T-helper 2 cell treated with Interferon-gamma antibody and Interleukin-4, amounts not matched to agents 5 μg/mL and 100 μg/mL, for 36 hours (primary cell): ENCODE results near the gene PMF1.
"Not testable (repeated sequence)": the region's sequence is repeated elsewhere in the genome, so short reads cannot be mapped to it uniquely, and the experiment has no call there.

Source experiments
- DNase-seq: peaks from one replicate; pipeline ENCODE4 v3.0.0; 2021; ENCODE audit warnings: low spot score
- H3K27ac Mint-ChIP-seq: one replicate; pipeline ENCODE4 v1.8.0; 2021; ENCODE audit warnings: mild to moderate bottlenecking, mixed read lengths
- H3K27me3 Mint-ChIP-seq: one replicate; pipeline ENCODE4 v1.8.0; 2021; ENCODE audit warnings: low read depth, mixed read lengths
- H3K36me3 Mint-ChIP-seq: one replicate; pipeline ENCODE4 v1.8.0; 2021; ENCODE audit warnings: low read depth, mixed read lengths
- H3K4me1 Mint-ChIP-seq: one replicate; pipeline ENCODE4 v1.8.0; 2021; ENCODE audit warnings: low read depth, mixed read lengths
- H3K4me3 Mint-ChIP-seq: one replicate; pipeline ENCODE4 v1.8.0; 2022; ENCODE audit warnings: mild to moderate bottlenecking, moderate library complexity, mixed read lengths
- H3K9me3 Mint-ChIP-seq: one replicate; pipeline ENCODE4 v1.8.0; 2021; ENCODE audit warnings: mixed read lengths

PMF1 gene

GRCh38 chr1:156190265-156190664 lies 22.5 kb upstream of the PMF1 start:
- H3K27me3 Mint-ChIP-seq, DNase-seq, H3K4me1 Mint-ChIP-seq, H3K27ac Mint-ChIP-seq, H3K36me3 Mint-ChIP-seq, H3K4me3 Mint-ChIP-seq, H3K9me3 Mint-ChIP-seq: not testable (repeated sequence)

GRCh38 chr1:156191292-156191964 lies 21.4 kb upstream of the PMF1 start:
- H3K36me3 Mint-ChIP-seq, result peaks cover 14% of the 10 kb centered on the region
- H3K4me3 Mint-ChIP-seq, result no peak overlapping the region
- H3K27me3 Mint-ChIP-seq, result no peaks in the 10 kb centered on the region
- no peak for DNase-seq
- peaks cover 18% of the 10 kb centered on the region for H3K4me1 Mint-ChIP-seq
- no peak overlapping the region for H3K27ac Mint-ChIP-seq
- H3K9me3 Mint-ChIP-seq, result peaks cover 4% of the 10 kb centered on the region

- Mint-ChIP-seq H3K27ac (peak overlapping the region; percentile 87), H3K9me3 (no peaks in the 10 kb centered on the region), H3K36me3 (peaks cover 19% of the 10 kb centered on the region), H3K4me1 (peaks cover 33% of the 10 kb centered on the region), H3K27me3 (no peaks in the 10 kb centered on the region), H3K4me3 (peak overlapping the region; percentile 100)
- DNase-seq, result no peak
Observed at GRCh38 chr1:156193208-156193487, 19.7 kb upstream of the PMF1 start.

GRCh38 chr1:156193488-156194299 lies 19.1 kb upstream of the PMF1 start, which contains the start of gene SLC25A44:
Gene SLC25A44, plus strand, starts transcription at chr1:156194104. Its CDS starts 5,744 bp downstream, at chr1:156199848.
- Mint-ChIP-seq H3K36me3 (peaks cover 22% of the 10 kb centered on the region), H3K27me3 (no peaks in the 10 kb centered on the region), H3K4me1 (peaks cover 38% of the 10 kb centered on the region), H3K4me3 (peak within 1 kb of the TSS; percentile 100), H3K27ac (peak within 1 kb of the TSS; percentile 87), H3K9me3 (no peaks in the 10 kb centered on the region)
- DNase-seq, result peak; percentile 98

GRCh38 chr1:156194300-156194652 lies 18.5 kb upstream of the PMF1 start:
- Mint-ChIP-seq H3K4me3 (peak overlapping the region; percentile 100), H3K36me3 (peaks cover 28% of the 10 kb centered on the region), H3K27me3 (no peaks in the 10 kb centered on the region), H3K4me1 (peaks cover 43% of the 10 kb centered on the region), H3K9me3 (no peaks in the 10 kb centered on the region), H3K27ac (peak overlapping the region; percentile 87)
- DNase-seq, result no peak

GRCh38 chr1:156195853-156196252 lies 17.0 kb upstream of the PMF1 start:
- H3K4me3 Mint-ChIP-seq, result peak overlapping the region; percentile 59
- peak overlapping the region; percentile 70 for H3K27ac Mint-ChIP-seq
- no peaks in the 10 kb centered on the region for H3K9me3 Mint-ChIP-seq
- H3K4me1 Mint-ChIP-seq, result peaks cover 57% of the 10 kb centered on the region
- H3K36me3 Mint-ChIP-seq, result peaks cover 41% of the 10 kb centered on the region
- DNase-seq, result no peak
- no peaks in the 10 kb centered on the region for H3K27me3 Mint-ChIP-seq

GRCh38 chr1:156196445-156196844 lies 16.4 kb upstream of the PMF1 start:
- H3K4me3 Mint-ChIP-seq, result peak overlapping the region; percentile 59
- peaks cover 57% of the 10 kb centered on the region for H3K4me1 Mint-ChIP-seq
- peaks cover 41% of the 10 kb centered on the region for H3K36me3 Mint-ChIP-seq
- H3K9me3 Mint-ChIP-seq, result no peaks in the 10 kb centered on the region
- no peaks in the 10 kb centered on the region for H3K27me3 Mint-ChIP-seq
- H3K27ac Mint-ChIP-seq, result no peak overlapping the region
- no peak for DNase-seq

- peak overlapping the region; percentile 62 for H3K4me3 Mint-ChIP-seq
- DNase-seq, result peak; percentile 57
- H3K27ac Mint-ChIP-seq, result peak overlapping the region; percentile 82
- no peaks in the 10 kb centered on the region for H3K27me3 Mint-ChIP-seq
- peaks cover 40% of the 10 kb centered on the region for H3K36me3 Mint-ChIP-seq
- H3K9me3 Mint-ChIP-seq, result no peaks in the 10 kb centered on the region
- peaks cover 49% of the 10 kb centered on the region for H3K4me1 Mint-ChIP-seq
Observed at GRCh38 chr1:156198831-156199349, 13.9 kb upstream of the PMF1 start.

- Mint-ChIP-seq H3K27ac (peak overlapping the region; percentile 82), H3K36me3 (peaks cover 34% of the 10 kb centered on the region), H3K4me3 (peak overlapping the region; percentile 39), H3K9me3 (no peaks in the 10 kb centered on the region), H3K4me1 (peaks cover 49% of the 10 kb centered on the region), H3K27me3 (no peaks in the 10 kb centered on the region)
- no peak for DNase-seq
Observed at GRCh38 chr1:156200044-156200443, 12.8 kb upstream of the PMF1 start.

- H3K36me3 Mint-ChIP-seq, result peaks cover 40% of the 10 kb centered on the region
- no peak for DNase-seq
- no peak overlapping the region for H3K4me3 Mint-ChIP-seq
- no peak overlapping the region for H3K27ac Mint-ChIP-seq
- no peaks in the 10 kb centered on the region for H3K27me3 Mint-ChIP-seq
- H3K9me3 Mint-ChIP-seq, result no peaks in the 10 kb centered on the region
- H3K4me1 Mint-ChIP-seq, result peaks cover 27% of the 10 kb centered on the region
Observed at GRCh38 chr1:156203331-156203730, 9.5 kb upstream of the PMF1 start.

- no peak for DNase-seq
- no peak overlapping the region for H3K27ac Mint-ChIP-seq
- peaks cover 14% of the 10 kb centered on the region for H3K4me1 Mint-ChIP-seq
- no peak overlapping the region for H3K4me3 Mint-ChIP-seq
- no peaks in the 10 kb centered on the region for H3K27me3 Mint-ChIP-seq
- H3K36me3 Mint-ChIP-seq, result peaks cover 41% of the 10 kb centered on the region
- H3K9me3 Mint-ChIP-seq, result no peaks in the 10 kb centered on the region
Observed at GRCh38 chr1:156204686-156205085, 8.1 kb upstream of the PMF1 start.

- Mint-ChIP-seq H3K27ac (peak overlapping the region; percentile 99), H3K36me3 (peaks cover 59% of the 10 kb centered on the region), H3K9me3 (no peaks in the 10 kb centered on the region), H3K27me3 (no peaks in the 10 kb centered on the region), H3K4me1 (peaks cover 23% of the 10 kb centered on the region), H3K4me3 (no peak overlapping the region)
- DNase-seq, result no peak
Observed at GRCh38 chr1:156211243-156211642, 1.6 kb upstream of the PMF1 start.

GRCh38 chr1:156212130-156212529 lies 677 bp upstream of the PMF1 start:
- Mint-ChIP-seq H3K27me3 (no peaks in the 10 kb centered on the region), H3K36me3 (peaks cover 56% of the 10 kb centered on the region), H3K4me1 (peaks cover 24% of the 10 kb centered on the region), H3K9me3 (no peaks in the 10 kb centered on the region), H3K27ac (peak overlapping the region; percentile 99), H3K4me3 (peak overlapping the region; percentile 97)
- DNase-seq, result no peak

GRCh38 chr1:156213644-156213966 lies 798 bp downstream of the PMF1 start:
- Mint-ChIP-seq H3K4me3 (peak overlapping the region; percentile 97), H3K27ac (peak overlapping the region; percentile 99), H3K27me3 (no peaks in the 10 kb centered on the region), H3K4me1 (peaks cover 37% of the 10 kb centered on the region), H3K9me3 (no peaks in the 10 kb centered on the region), H3K36me3 (peaks cover 52% of the 10 kb centered on the region)
- DNase-seq, result no peak
